GM19238 (cell line): ENCODE data around the gene TUBGCP5.
A peak's percentile ranks its signal among the peaks of the same experiment; 100 is the strongest.

Experiments
- DNase-seq: peaks from one replicate; pipeline ENCODE4 v3.0.0; 2011; ENCODE audit warnings: low spot score; ENCODE audit not compliant: insufficient read length

The TUBGCP5 gene

GRCh38 chr15:22979238-22980188, 59.9 kb downstream of the TUBGCP5 start:
- DNase-seq = peak; percentile 61

GRCh38 chr15:22978691-22979237, 60.6 kb downstream of the TUBGCP5 start:
- DNase-seq = peak; percentile 35

DNA sequence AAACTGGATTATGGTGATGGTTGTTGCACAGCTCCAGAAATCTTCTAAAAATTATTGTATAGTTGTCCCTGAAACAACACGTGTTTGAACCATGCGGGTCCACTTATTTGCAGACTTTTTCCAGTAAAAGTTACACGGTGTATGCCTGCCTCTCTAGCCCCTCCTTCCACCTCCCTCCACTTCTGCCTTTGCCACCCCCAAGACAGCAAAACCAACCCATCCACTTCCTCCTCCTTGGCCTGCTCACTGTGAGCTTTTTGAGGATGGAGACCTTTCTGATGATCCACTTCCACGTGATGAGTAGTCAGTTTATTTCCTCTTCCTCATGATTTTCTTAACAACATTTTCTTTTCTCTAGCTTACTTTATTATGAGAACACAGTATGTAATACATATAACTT, 64.6 kb downstream of the TUBGCP5 start:
- no peak for DNase-seq

DNA sequence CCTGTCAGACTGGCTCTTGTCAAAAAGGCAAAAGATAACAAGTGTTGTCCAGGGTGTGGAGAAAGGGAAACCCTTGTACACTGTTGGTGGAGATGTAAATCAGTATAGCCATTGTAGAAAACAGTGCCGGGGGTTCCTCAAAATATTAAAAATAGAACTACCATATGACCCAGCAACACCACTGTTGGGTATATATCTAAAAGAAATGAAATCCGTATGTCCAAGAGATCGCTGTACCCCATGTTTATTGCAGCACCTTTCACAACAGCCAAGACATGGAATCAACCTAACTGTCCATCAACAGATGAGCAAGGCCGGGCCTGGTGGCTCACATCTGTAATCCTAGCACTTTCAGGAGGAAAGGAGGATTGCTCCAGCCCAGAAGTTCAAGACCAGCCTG, 65.4 kb downstream of the TUBGCP5 start:
- DNase-seq = no peak

DNA sequence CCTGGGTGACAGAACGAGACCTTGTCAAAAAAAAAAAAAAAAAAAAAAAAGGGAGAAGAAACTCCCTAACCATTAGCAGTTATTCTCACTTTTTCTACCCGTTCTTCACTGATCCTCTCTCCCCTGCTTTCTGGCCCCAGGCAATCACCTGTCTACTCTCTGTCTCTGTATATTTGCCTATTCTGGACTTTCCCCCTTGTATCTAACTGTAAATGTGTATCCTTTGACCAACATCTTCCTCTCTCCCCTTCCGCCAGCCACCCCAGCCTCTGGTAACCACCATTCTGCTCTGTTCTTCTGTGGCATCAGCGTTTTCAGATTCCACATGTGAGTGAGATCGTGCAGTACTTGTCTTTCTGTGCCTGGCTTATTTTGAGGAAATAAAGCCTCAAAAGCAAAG, 66.1 kb downstream of the TUBGCP5 start:
- no peak for DNase-seq

GRCh38 chr15:22969489-22969888, 69.9 kb downstream of the TUBGCP5 start:
- no peak for DNase-seq

- no peak for DNase-seq
These were observed 71.0 kb downstream of the TUBGCP5 start for GRCh38 chr15:22968366-22968765.

DNA sequence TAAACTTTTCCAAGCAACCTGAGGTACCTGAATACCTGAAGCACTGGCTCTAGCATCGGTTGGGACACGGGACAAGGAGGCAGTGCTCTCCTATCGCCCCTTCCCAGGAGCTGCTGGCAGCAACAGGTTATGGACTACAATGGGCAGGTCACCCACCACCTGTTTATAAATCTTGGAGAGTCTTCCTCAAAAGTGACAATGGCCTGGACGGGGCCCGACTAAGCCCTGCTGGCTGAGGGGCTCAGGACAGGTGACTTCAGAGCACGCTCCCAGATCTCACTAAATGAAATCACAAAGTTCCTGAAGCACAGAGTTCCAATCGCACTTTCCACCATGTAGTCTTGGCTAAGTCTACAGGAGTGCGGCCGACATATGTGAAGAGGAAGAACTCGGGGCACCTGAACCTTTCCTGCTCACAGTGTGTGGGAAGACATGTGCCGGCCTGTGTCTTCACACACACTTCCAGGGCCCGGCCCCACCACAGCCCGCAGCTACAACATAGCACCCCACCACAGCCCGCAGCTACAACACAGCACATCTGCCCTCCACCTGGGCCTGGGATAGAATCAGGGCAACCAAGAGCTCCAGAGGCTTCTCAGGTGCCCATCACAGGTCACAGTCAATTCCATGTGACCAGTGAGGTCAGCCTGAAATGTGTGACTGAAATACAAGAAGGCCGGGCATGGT, 72.1 kb downstream of the TUBGCP5 start:
- DNase-seq = no peak

- DNase-seq = no peak
These were observed 72.9 kb downstream of the TUBGCP5 start for GRCh38 chr15:22966321-22967083.

GRCh38 chr15:22963641-22964040, 75.7 kb downstream of the TUBGCP5 start:
- DNase-seq = no peak

DNA sequence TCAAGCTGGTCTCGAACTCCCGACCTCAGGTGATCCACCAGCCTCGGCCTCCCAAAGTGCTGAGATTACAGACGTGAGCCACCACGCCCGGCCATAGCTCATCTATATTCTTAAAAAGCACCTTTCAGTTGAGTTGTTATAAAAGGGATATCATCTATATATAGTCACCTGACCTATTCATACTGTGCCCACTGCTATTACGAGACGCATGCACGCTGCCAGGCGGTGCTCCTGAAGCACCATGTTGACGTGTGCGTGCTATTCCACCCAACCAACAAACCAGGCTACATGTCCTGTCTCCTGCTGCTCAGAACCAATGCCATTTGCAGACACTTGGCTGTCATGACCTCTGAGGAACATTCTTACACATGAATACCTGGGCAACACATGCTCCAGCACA, 76.8 kb downstream of the TUBGCP5 start:
- no peak for DNase-seq

DNA sequence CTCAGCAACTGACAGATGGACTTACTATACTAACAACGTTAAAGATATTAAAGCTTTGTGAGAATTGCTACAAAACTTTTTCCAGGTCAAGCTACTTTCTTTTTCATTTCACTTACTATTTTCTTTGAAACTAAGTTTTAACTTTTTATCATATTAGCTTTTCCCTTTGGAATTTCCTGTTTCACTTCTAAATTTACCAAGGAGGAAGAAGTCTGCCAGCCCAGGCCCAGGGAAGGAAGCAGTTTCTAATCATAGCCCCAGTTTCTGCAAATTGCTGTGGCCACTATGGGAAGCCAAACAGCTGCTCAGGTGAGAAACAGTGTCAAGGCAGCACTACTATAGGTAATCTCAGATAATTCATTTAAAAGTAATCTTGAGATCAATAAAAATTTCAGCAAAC, 77.6 kb downstream of the TUBGCP5 start:
- no peak for DNase-seq

DNA sequence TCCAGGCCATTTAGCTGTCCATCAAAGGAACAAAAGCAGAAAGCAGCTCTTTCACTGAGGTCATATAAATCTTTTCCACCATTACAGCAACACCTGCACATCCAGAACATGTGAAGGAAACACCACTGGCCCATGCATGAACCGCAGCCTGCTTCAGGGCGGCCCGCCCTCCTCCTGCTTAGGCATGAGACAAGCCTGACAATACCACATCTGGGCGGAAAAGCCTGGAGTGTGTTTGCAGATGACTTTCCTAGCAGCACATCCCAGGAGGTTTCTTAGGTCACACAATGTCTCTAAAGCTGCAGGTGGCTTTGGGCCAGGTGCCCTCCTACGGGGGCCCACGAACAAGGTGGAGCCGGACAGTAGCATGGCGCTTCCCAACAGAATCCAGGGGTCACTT, 78.8 kb downstream of the TUBGCP5 start:
- no peak for DNase-seq

DNA sequence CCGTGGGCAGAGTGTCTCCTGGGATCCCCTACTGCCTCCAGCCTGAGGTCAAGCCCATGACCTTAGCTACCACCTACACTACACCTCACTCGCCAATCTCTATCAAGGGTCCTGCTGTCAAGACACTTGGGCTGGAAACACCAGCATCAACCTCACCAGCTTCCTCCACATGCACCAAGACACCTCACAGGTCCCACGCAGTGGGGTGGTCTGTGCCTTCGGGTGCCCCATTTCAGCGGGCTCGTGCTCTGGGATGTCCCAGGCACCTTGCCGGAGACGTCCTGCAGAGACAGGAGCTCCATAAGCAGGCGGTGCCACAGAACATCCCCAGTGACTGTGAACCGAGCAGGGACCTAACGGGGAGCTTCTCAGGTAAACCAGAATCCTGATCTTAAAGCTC, 79.2 kb downstream of the TUBGCP5 start:
- DNase-seq = no peak

DNA sequence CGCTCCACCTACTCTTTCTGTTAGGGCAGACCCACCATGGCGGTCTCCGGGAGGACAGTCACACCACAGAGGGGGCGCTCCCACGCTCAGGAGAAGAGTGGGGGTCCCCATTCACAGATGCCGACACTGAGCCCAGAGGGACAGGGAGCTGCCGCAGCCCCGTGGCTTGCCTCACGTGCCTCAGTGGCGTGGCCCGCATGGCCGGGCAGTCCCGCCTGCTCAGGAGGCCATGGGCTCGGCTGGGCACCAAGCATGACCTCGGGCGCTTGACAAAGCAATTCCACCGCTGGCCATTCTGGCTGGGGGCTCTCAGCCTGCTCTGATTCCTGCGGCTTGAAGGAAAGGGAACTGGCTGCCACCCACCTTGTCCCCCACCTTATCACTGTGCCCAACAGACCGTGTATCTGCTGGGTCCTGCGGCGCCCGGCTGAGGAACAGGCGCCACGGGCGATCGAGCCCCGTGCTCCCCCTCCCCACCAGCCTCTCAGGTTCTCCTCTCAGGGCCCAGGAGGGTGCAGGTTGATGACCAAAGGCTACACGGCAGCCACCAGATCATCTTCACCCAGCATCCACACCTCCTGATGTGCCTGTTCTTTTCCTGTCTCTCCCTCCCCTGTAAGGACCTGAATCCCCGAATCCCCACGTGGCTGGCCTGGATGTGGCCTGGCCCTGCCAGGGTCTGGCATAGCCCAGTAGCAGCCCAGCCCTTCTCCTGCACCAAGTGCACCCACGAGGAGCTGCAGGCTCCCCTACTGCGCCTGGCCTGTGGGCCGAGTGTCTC, 79.9 kb downstream of the TUBGCP5 start:
- DNase-seq = no peak

DNA sequence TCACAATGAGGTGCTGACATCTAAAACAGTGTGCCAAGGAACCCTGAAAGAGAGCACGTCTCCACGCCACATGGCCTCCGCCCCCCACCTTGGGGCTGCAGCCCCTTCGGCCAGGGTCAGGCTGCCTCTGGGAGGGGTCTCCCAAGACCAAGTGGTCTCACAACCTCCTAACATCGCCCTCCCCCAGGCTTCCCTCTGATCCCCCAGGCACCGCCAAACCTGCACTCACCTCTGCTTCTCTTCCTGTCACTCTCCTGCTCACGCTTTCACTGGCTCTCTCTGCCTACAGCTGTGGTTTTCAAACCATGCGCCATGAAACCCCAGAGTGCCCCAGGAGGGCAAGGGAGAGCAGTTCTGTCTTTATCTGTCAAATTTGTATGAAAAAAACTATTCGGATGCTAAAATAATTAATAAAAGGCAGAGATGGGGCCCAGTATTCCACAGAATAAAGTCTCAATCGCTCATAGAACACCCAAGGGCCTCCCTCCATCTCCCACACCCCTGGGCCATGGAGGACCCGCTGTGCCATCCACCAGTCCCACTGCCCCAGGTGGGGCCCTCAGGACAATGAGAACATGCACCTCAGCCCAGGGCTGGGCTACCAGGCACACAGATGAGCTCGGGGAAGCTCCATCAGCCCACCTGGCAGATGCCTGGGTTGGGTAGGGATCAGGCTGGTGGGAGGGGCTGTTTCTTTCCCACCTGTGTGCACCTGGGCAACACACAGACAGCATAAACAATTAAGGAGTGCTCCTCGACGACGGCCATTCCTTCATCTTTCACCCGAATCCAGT, 80.7 kb downstream of the TUBGCP5 start:
- DNase-seq = no peak

GRCh38 chr15:22956978-22957260, 82.5 kb downstream of the TUBGCP5 start:
- DNase-seq = no peak

GRCh38 chr15:22956257-22956977, 83.0 kb downstream of the TUBGCP5 start:
- no peak for DNase-seq

- no peak for DNase-seq
These were observed 83.7 kb downstream of the TUBGCP5 start for GRCh38 chr15:22955544-22956119.
